H9 (cell line): Measurements from ENCODE around the gene MRPS11. TPM values are rescaled to one million over a fixed set of nuclear protein-coding genes. Genes with fewer than 3 reads are reported as not detected.

Experiments
- DNase-seq: peaks from one replicate; pipeline ENCODE4 v3.0.0-alpha.2; 2017
- H2AFZ ChIP-seq: one replicate; pipeline ENCODE4 v1.6.1; 2013; ENCODE audit warnings: mild to moderate bottlenecking, low read length, control low read depth, moderate library complexity
- H2AK5ac ChIP-seq: 2 replicates; pipeline ENCODE4 v1.6.1; 2013; ENCODE audit warnings: low read length, control low read depth, mixed read lengths; ENCODE audit not compliant: insufficient read length
- H2BK120ac ChIP-seq: one replicate; pipeline ENCODE4 v1.6.1; 2013; ENCODE audit warnings: low read depth, mild to moderate bottlenecking, low read length, control low read depth, inconsistent platforms; ENCODE audit not compliant: poor library complexity, severe bottlenecking
- H2BK12ac ChIP-seq: 2 replicates; pipeline ENCODE4 v1.6.1; 2013; ENCODE audit warnings: low read length, control low read depth, mixed read lengths, low read depth; ENCODE audit not compliant: insufficient read length
- H2BK15ac ChIP-seq: 2 replicates; pipeline ENCODE4 v1.6.1; 2013; ENCODE audit warnings: low read depth, low read length, control low read depth
- H2BK20ac ChIP-seq: one replicate; pipeline ENCODE4 v1.6.1; 2013; ENCODE audit warnings: low read depth, mild to moderate bottlenecking, low read length, control low read depth, inconsistent platforms; ENCODE audit not compliant: poor library complexity, severe bottlenecking
- H2BK5ac ChIP-seq: 2 replicates; pipeline ENCODE4 v1.6.1; 2013; ENCODE audit warnings: low read length, control low read depth, mixed read lengths; ENCODE audit not compliant: insufficient read length
- H3K14ac ChIP-seq: 2 replicates; pipeline ENCODE4 v1.6.1; 2013; ENCODE audit warnings: low read length, control low read depth; ENCODE audit not compliant: insufficient read depth
- H3K18ac ChIP-seq: 2 replicates; pipeline ENCODE4 v1.6.1; 2013; ENCODE audit warnings: low read depth, mild to moderate bottlenecking, mixed read lengths, low read length, control low read depth; ENCODE audit not compliant: insufficient read length
- H3K23ac ChIP-seq: 2 replicates; pipeline ENCODE4 v1.6.1; 2013; ENCODE audit warnings: low read length, control low read depth, mixed read lengths, low read depth; ENCODE audit not compliant: insufficient read length
- H3K23me2 ChIP-seq: 2 replicates; pipeline ENCODE4 v1.6.1; 2013; ENCODE audit warnings: low read depth, mild to moderate bottlenecking, mixed read lengths, low read length, control low read depth; ENCODE audit not compliant: insufficient read length, poor library complexity, severe bottlenecking
- H3K27ac ChIP-seq: 2 replicates; pipeline ENCODE4 v1.5.1; 2013; ENCODE audit warnings: low read length, control low read depth, mixed read lengths, low read depth; ENCODE audit not compliant: insufficient read length
- H3K27me3 ChIP-seq: 2 replicates; pipeline ENCODE4 v1.6.1; 2013; ENCODE audit warnings: low read length, control low read depth, inconsistent platforms; ENCODE audit not compliant: insufficient read depth
- H3K4ac ChIP-seq: 2 replicates; pipeline ENCODE4 v1.6.1; 2013; ENCODE audit warnings: low read depth, mild to moderate bottlenecking, control low read depth, inconsistent platforms, low read length, moderate library complexity
- H3K4me1 ChIP-seq: 2 replicates; pipeline ENCODE4 v1.6.1; 2013; ENCODE audit warnings: low read length, control low read depth, inconsistent platforms; ENCODE audit not compliant: insufficient read depth
- H3K4me2 ChIP-seq: 2 replicates; pipeline ENCODE4 v1.6.1; 2013; ENCODE audit warnings: low read length, control low read depth, mixed read lengths; ENCODE audit not compliant: insufficient read length, insufficient read depth
- H3K56ac ChIP-seq: 2 replicates; pipeline ENCODE4 v1.6.1; 2013; ENCODE audit warnings: low read depth, mild to moderate bottlenecking, mixed read lengths, low read length, control low read depth; ENCODE audit not compliant: insufficient read length
- H3K79me1 ChIP-seq: 2 replicates; pipeline ENCODE4 v1.6.1; 2013; ENCODE audit warnings: low read depth, mild to moderate bottlenecking, moderate library complexity, low read length, control low read depth, inconsistent platforms; ENCODE audit not compliant: insufficient read depth, poor library complexity, severe bottlenecking
- H3K79me2 ChIP-seq: 2 replicates; pipeline ENCODE4 v1.6.1; 2013; ENCODE audit warnings: low read length, control low read depth, inconsistent platforms; ENCODE audit not compliant: insufficient read depth
- H3K9ac ChIP-seq: 2 replicates; pipeline ENCODE4 v1.6.1; 2013; ENCODE audit warnings: low read length, control low read depth, mixed read lengths; ENCODE audit not compliant: insufficient read length; ENCODE audit errors: extremely low read depth
- H3K9me3 ChIP-seq: one replicate; pipeline ENCODE4 v1.6.1; 2013; ENCODE audit warnings: low read depth, low read length, inconsistent platforms; ENCODE audit not compliant: control insufficient read depth
- H3T11ph ChIP-seq: one replicate; pipeline ENCODE4 v1.6.1; 2013; ENCODE audit warnings: mild to moderate bottlenecking, low read length, control low read depth, inconsistent platforms
- H4K20me1 ChIP-seq: one replicate; pipeline ENCODE4 v1.6.1; 2013; ENCODE audit not compliant: control insufficient read depth, insufficient read length, insufficient read depth
- H4K5ac ChIP-seq: 2 replicates; pipeline ENCODE4 v1.6.1; 2013; ENCODE audit warnings: low read depth, mild to moderate bottlenecking, mixed read lengths, low read length, control low read depth; ENCODE audit not compliant: insufficient read length
- H4K8ac ChIP-seq: replicated peaks from 2 replicates; pipeline ENCODE4 v1.6.1; 2013; ENCODE audit warnings: low read length, control low read depth, mixed read lengths, low read depth; ENCODE audit not compliant: insufficient read length
- H4K91ac ChIP-seq: 2 replicates; pipeline ENCODE4 v1.6.1; 2013; ENCODE audit warnings: low read depth, mild to moderate bottlenecking, moderate library complexity, mixed read lengths, low read length, control low read depth; ENCODE audit not compliant: insufficient read length
- H3K27ac Mint-ChIP-seq, 3 experiments: 2 replicates in 2 of 3; 3 replicates in 1 of 3; pipeline ENCODE4 v1.8.0; 2020 to 2021; ENCODE audit warnings: mixed read lengths in 3 of 3, mild to moderate bottlenecking in 1 of 3, moderate library complexity in 1 of 3
- H3K27me3 Mint-ChIP-seq: 2 replicates; pipeline ENCODE4 v1.8.0; 2021; ENCODE audit warnings: low read depth, mild to moderate bottlenecking, moderate library complexity, mixed read lengths
- H3K36me3 Mint-ChIP-seq, 3 experiments: 2 replicates in 2 of 3; 3 replicates in 1 of 3; pipeline ENCODE4 v1.8.0; 2020 to 2021; ENCODE audit warnings: low read depth in 3 of 3, mixed read lengths in 3 of 3; ENCODE audit not compliant: insufficient read depth in 1 of 3
- H3K4me1 Mint-ChIP-seq, 2 experiments: 2 replicates each; pipeline ENCODE4 v1.8.0; 2020; ENCODE audit warnings: mixed read lengths in 2 of 2
- H3K4me3 Mint-ChIP-seq, 2 experiments: 2 replicates in 1 of 2; 3 replicates in 1 of 2; pipeline ENCODE4 v1.8.0; 2020 to 2021; ENCODE audit warnings: mild to moderate bottlenecking in 2 of 2, mixed read lengths in 2 of 2, moderate library complexity in 1 of 2
- H3K9me3 Mint-ChIP-seq, 2 experiments: 2 replicates in 1 of 2; 3 replicates in 1 of 2; pipeline ENCODE4 v1.8.0; 2020; ENCODE audit warnings: mild to moderate bottlenecking in 2 of 2, mixed read lengths in 2 of 2, moderate library complexity in 1 of 2
- CTCF ChIP-seq: fragments of 200-600 bp; sonication (generic); conservative IDR thresholded peaks from 3 replicates; pipeline ENCODE4 v1.8.0; 2021; ENCODE audit warnings: antibody characterized with exemption, mild to moderate bottlenecking
- total RNA-seq: library from RNA; stranded (reverse); gene quantifications from 2 replicates; pipeline ENCODE4 v1.2.1, GENCODE V29; 2021

The MRPS11 gene
- total RNA-seq, 1 experiment from 2014 or later = 54.5 TPM

DNA sequence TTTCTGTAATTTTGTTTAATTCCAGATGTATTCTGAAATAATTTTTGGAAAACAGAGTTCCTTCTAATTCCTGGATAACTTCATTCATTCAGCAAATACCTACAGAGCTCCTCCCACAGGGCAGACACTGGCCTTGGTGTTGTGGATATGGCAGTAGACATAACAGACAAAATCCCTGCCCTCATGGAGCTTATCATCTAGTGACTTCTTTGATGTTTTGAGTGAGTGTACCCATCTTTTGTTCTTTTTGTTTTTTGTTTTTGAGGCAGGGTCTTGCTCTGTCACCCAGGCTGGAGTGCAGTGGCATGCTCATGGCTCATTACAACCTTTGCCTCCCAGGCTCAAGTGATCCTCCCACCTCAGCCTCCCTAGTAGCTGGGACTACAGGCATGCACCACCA, 57.9 kb downstream of the MRPS11 start:
- Histone ChIP-seq H3K9me3 (no peaks in the 10 kb centered on the region), H3K4me1 (no peaks in the 10 kb centered on the region), H3K23ac (no peak overlapping the region), H3K9ac (no peak overlapping the region), H2BK20ac (no peak overlapping the region), H3T11ph (no peak overlapping the region), H3K27ac (no peak overlapping the region), H3K79me1 (no peaks in the 10 kb centered on the region), H3K18ac (no peak overlapping the region), H3K14ac (no peak overlapping the region), H3K4me2 (no peak overlapping the region), H2BK12ac (no peak overlapping the region), H2BK5ac (no peak overlapping the region), H2BK15ac (no peak overlapping the region), H4K20me1 (no peaks in the 10 kb centered on the region), H3K27me3 (no peaks in the 10 kb centered on the region), H2AK5ac (no peak overlapping the region), H4K5ac (no peak overlapping the region), H4K91ac (no peak overlapping the region), H3K23me2 (no peaks in the 10 kb centered on the region), H2AFZ (no peak overlapping the region), H3K4ac (no peak overlapping the region), H2BK120ac (no peak overlapping the region), H4K8ac (no peak overlapping the region), H3K79me2 (0 out of 2 replicates have a peak, but pooled peaks cover 2% of the 10 kb centered on the region), H3K56ac (no peak overlapping the region)
- Mint-ChIP-seq H3K36me3 (peaks cover 19 to 56% (median 43%) of the 10 kb centered on the region in 3 experiments), H3K27me3 (no peaks in the 10 kb centered on the region), H3K4me1 (no peaks in the 10 kb centered on the region), H3K27ac (no peak overlapping the region), H3K9me3 (peaks cover 6 to 7% of the 10 kb centered on the region in 2 experiments; a peak in 3 of 5 replicates), H3K4me3 (no peak overlapping the region)
- no peak for DNase-seq
- TF ChIP-seq CTCF = no peak
